IMR-90 (cell line): Measurements from ENCODE around the gene ARHGEF3.

ENCODE experiments used
- BHLHE40 ChIP-seq: fragments of 150-350 bp; IDR thresholded peaks from 2 replicates; pipeline ENCODE4 v1.6.1; 2016; ENCODE audit warnings: mild to moderate bottlenecking, low read depth, low read length
- CEBPB ChIP-seq: IDR thresholded peaks from 2 replicates; pipeline ENCODE4 v1.6.1; 2012; ENCODE audit warnings: low read depth, low read length, improper control_type of control experiment
- CHD1 ChIP-seq: IDR thresholded peaks from 2 replicates; pipeline ENCODE4 v1.6.1; 2012; ENCODE audit warnings: low read depth, low read length, improper control_type of control experiment
- CTCF ChIP-seq: conservative IDR thresholded peaks from 2 replicates; pipeline ENCODE4 v1.5.1; 2012; ENCODE audit warnings: mild to moderate bottlenecking, low read depth, low read length, improper control_type of control experiment
- MAFK ChIP-seq: IDR thresholded peaks from 2 replicates; pipeline ENCODE4 v1.6.1; 2012; ENCODE audit warnings: low read depth, low read length, improper control_type of control experiment
- MAZ ChIP-seq: IDR thresholded peaks from 2 replicates; pipeline ENCODE4 v1.6.1; 2012; ENCODE audit warnings: low read depth, mild to moderate bottlenecking, low read length, improper control_type of control experiment, moderate library complexity, borderline replicate concordance
- MXI1 ChIP-seq: IDR thresholded peaks from 2 replicates; pipeline ENCODE4 v1.6.1; 2012; ENCODE audit warnings: low read depth, mild to moderate bottlenecking, low read length, moderate library complexity, borderline replicate concordance
- NFE2L2 ChIP-seq: fragments of 150-350 bp; IDR thresholded peaks from 2 replicates; pipeline ENCODE4 v1.6.1; 2016; ENCODE audit warnings: low read depth, mild to moderate bottlenecking, low read length
- POLR2A ChIP-seq: IDR thresholded peaks from 2 replicates; pipeline ENCODE4 v1.6.1; 2012; ENCODE audit warnings: mild to moderate bottlenecking, low read depth, low read length
- RAD21 ChIP-seq: IDR thresholded peaks from 2 replicates; pipeline ENCODE4 v1.6.1; 2012; ENCODE audit warnings: low read length, improper control_type of control experiment
- SMC3 ChIP-seq: fragments of 150-350 bp; IDR thresholded peaks from 2 replicates; pipeline ENCODE4 v1.6.1; 2016; ENCODE audit warnings: low read depth, mild to moderate bottlenecking, antibody characterized with exemption, low read length, moderate library complexity
- USF2 ChIP-seq: fragments of 150-350 bp; IDR thresholded peaks from 2 replicates; pipeline ENCODE4 v1.6.1; 2017; ENCODE audit warnings: mild to moderate bottlenecking, antibody characterized with exemption, low read length, low read depth

DNA sequence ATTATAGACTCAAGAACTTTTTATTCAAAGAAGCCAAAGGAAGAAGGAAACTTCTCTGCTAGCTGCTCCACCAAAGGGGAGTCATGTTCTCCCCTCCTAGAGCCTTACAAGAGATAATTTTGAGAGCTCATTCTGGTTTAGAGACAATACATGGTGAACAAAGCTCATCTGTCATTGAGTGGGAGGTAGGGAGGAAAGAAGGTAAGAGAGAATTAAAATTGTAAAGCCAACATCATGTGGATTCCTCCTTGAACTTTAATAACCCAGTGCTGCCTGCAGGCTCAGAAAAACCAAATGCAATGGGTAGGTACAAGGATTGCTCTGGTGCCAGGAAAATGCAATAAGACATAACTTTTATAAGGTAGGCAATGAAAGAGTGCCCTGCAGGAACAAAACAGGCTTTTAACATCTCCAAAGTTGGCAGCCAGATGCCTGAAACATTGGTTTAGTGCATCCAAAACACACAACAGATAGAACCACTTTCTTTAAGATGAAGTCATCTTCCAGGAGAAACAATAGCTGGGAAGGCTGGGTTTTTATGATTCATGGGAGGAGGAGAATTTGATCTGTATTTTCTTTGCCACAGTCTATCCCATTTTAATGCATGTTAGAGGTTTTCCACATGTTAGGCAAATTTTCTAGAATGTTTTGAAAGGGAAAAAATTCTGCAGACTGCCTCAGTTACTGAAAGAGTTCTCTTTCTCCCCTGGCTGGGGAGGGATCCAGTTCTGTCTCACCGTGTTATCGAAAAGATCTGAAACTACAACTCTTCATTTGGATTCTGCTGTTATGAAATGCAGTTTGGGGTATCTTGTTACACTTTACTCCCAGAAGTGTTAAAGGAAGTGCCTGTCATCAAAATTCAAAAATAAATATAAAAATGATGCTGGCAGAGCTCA lies 11.3 kb upstream of the ARHGEF3 start:
- TF ChIP-seq CTCF (no peak), MXI1 (no peak), USF2 (no peak), MAFK (no peak), CEBPB (no peak), POLR2A (no peak), RAD21 (no peak), MAZ (no peak), NFE2L2 (no peak), CHD1 (no peak), SMC3 (no peak), BHLHE40 (no peak)
